Esophagus squamous epithelium (tissue), 4 donors: ENCODE data around the gene MAP2K3.
"Not testable (repeated sequence)": the region's sequence is repeated elsewhere in the genome, so short reads cannot be mapped to it uniquely, and the experiment has no call there.

Experiments used
- CTCF ChIP-seq, 6 experiments: fragments of 450-650 bp in 4 of 6; fragments of 200-600 bp in 2 of 6; sonication (generic) in 2 of 6; IDR thresholded peaks; one replicate each; pipeline ENCODE4 v1.5.1; 2016 to 2019; ENCODE audit warnings: antibody characterized with exemption in 6 of 6, mild to moderate bottlenecking in 4 of 6, moderate library complexity in 4 of 6
- POLR2A ChIP-seq, 4 donors: fragments of 450-650 bp; IDR thresholded peaks; one replicate each; pipeline ENCODE4 v1.6.1; 2017; ENCODE audit warnings: antibody characterized with exemption in 4 of 4, mild to moderate bottlenecking in 4 of 4, moderate library complexity in 3 of 4

GRCh38 chr17:21314261-21314664 is 29.8 kb downstream of the MAP2K3 start:
- TF ChIP-seq CTCF, POLR2A (IDR thresholded peaks at IDR 0.05): not testable (repeated sequence)
